SK-N-SH (cell line): ENCODE measurements around the gene ARPC3. TPM values are rescaled to one million over a fixed set of nuclear protein-coding genes. Genes with fewer than 3 reads are reported as not detected.

ENCODE experiments used
- ELF1 ChIP-seq: IDR thresholded peaks from 2 replicates; pipeline ENCODE4 v1.4.0; 2012
- EP300 ChIP-seq, 2 experiments: IDR thresholded peaks; 2 replicates each; pipeline versions ENCODE4 v1.4.0 to v1.6.1; 2012; ENCODE audit warnings: borderline replicate concordance in 1 of 2, low read depth in 1 of 2, low read length in 1 of 2
- FOXJ3 ChIP-seq: sonication (generic); formaldehyde crosslinking; IDR thresholded peaks from 2 replicates; pipeline ENCODE4 v1.5.1; 2020; ENCODE audit warnings: mild to moderate bottlenecking, missing genetic modification reagents
- GABPA ChIP-seq: IDR thresholded peaks from 2 replicates; pipeline ENCODE4 v1.4.0; 2012; ENCODE audit warnings: low read depth, mild to moderate bottlenecking
- GATA2 ChIP-seq: sonication (generic); formaldehyde crosslinking; IDR thresholded peaks from 2 replicates; pipeline ENCODE4 v1.5.0; 2020; ENCODE audit warnings: mild to moderate bottlenecking, missing genetic modification reagents
- IRF3 ChIP-seq: fragments of 150-350 bp; IDR thresholded peaks from 2 replicates; pipeline ENCODE4 v1.6.1; 2016; ENCODE audit warnings: mild to moderate bottlenecking, low read depth, low read length
- NRF1 ChIP-seq: IDR thresholded peaks from 2 replicates; pipeline ENCODE4 v1.6.1; 2012; ENCODE audit warnings: low read depth, mild to moderate bottlenecking, low read length
- PBX3 ChIP-seq: IDR thresholded peaks from 2 replicates; pipeline ENCODE4; 2012
- POLR2AphosphoS5 ChIP-seq: IDR thresholded peaks from 2 replicates; pipeline ENCODE4 v1.6.1; 2012; ENCODE audit warnings: low read depth, low read length
- RCOR1 ChIP-seq: fragments of 150-350 bp; IDR thresholded peaks from 2 replicates; pipeline ENCODE4 v1.6.1; 2017; ENCODE audit warnings: antibody characterized with exemption, low read length
- REST ChIP-seq: IDR thresholded peaks from 2 replicates; pipeline ENCODE4 v1.6.1; 2012; ENCODE audit warnings: mild to moderate bottlenecking, low read depth, low read length, moderate library complexity
- RXRA ChIP-seq: IDR thresholded peaks from 2 replicates; pipeline ENCODE4 v1.4.0; 2012; ENCODE audit warnings: low read depth, mild to moderate bottlenecking, borderline replicate concordance
- USF1 ChIP-seq: IDR thresholded peaks from 2 replicates; pipeline ENCODE4 v1.4.0; 2012; ENCODE audit warnings: low read depth, borderline replicate concordance
- USF2 ChIP-seq: fragments of 150-350 bp; IDR thresholded peaks from 2 replicates; pipeline ENCODE4 v1.6.1; 2017; ENCODE audit warnings: antibody characterized with exemption, low read length, low read depth, borderline replicate concordance
- YY1 ChIP-seq: IDR thresholded peaks from 2 replicates; pipeline ENCODE4 v1.4.0; 2012; ENCODE audit warnings: low read depth, mild to moderate bottlenecking
- ZBTB33 ChIP-seq: IDR thresholded peaks from 2 replicates; pipeline ENCODE4 v1.4.0; 2012; ENCODE audit warnings: low read depth, borderline replicate concordance
- polyA plus RNA-seq, 3 experiments: library from polyadenylated mRNA; depleted of rRNA; stranded (reverse); fragments of >200 nt; gene quantifications; 2 replicates each; pipeline ENCODE4 v1.2.3, GENCODE V29; 2012
- small RNA-seq, 7 experiments: library from RNA; depleted of rRNA; stranded (forward); fragments of <200 nt; gene quantifications; one replicate each; pipeline ENCODE3, GENCODE V24; 2012

ARPC3 gene
- polyA plus RNA-seq, 1 of the 3 experiments (the other 2 are of a cell fraction): 50.5 TPM

- TF ChIP-seq ZBTB33: no peak
- TF ChIP-seq PBX3: no peak
- TF ChIP-seq GATA2 (CRISPR knock-in tag): no peak
- TF ChIP-seq USF1: peak; percentile 32; the same call in 1 of the 2 replicates
- no peak for TF ChIP-seq RCOR1
- TF ChIP-seq IRF3: no peak
- no peak for TF ChIP-seq RXRA
- TF ChIP-seq YY1: peak; percentile 94
- 0 out of 2 replicates have a peak, but pooled peaks have one; percentile 5 for TF ChIP-seq ELF1
- TF ChIP-seq REST: peak; percentile 33; the same call in 1 of the 2 replicates
- TF ChIP-seq USF2: no peak
- no peak for TF ChIP-seq GABPA
- TF ChIP-seq EP300 (IDR thresholded peaks at IDR 0.05; ENCODE audit: borderline replicate concordance in 1 of 2, low read depth in 1 of 2, low read length in 1 of 2): no peak
- no peak for TF ChIP-seq FOXJ3 (CRISPR knock-in tag)
- TF ChIP-seq NRF1: no peak
- peak; percentile 81 for TF ChIP-seq POLR2AphosphoS5
Measured at GRCh38 chr12:110403146-110403975, 46.8 kb downstream of the ARPC3 start, which contains the start of gene ANAPC7 (continued).

Small RNAs within 50 kb of the gene (small RNA-seq; reads per million reads assigned to genes)
- 0 reads per million in 7 experiments for gene RF00278

Other genes starting within 250 kb of the ARPC3 start
- 83.9 and 120 TPM in 2 replicates for gene ATP2A2, start 169.1 kb downstream of the ARPC3 start, polyA plus RNA-seq (2012; rRNA removed)
- 58.9 and 72.0 TPM in 2 replicates for gene ANAPC7, start 46.6 kb downstream of the ARPC3 start, polyA plus RNA-seq (2012; rRNA removed)
- gene GPN3, start 17.9 kb upstream of the ARPC3 start, polyA plus RNA-seq (2012; rRNA removed): 21.6 and 22.5 TPM in 2 replicates
- gene FAM216A, start 18.5 kb upstream of the ARPC3 start, polyA plus RNA-seq (2012; rRNA removed): 29.8 and 33.1 TPM in 2 replicates
- 110 and 131 TPM in 2 replicates for gene VPS29, start 51.8 kb upstream of the ARPC3 start, polyA plus RNA-seq (2012; rRNA removed)
- gene RAD9B, start 52.0 kb upstream of the ARPC3 start, polyA plus RNA-seq (2012; rRNA removed): 0.15 and 0.20 TPM in 2 replicates
- gene PPTC7, start 133.0 kb upstream of the ARPC3 start, polyA plus RNA-seq (2012; rRNA removed): 9.6 and 14.0 TPM in 2 replicates
- 40.2 and 43.2 TPM in 2 replicates for gene TCTN1, start 163.8 kb upstream of the ARPC3 start, polyA plus RNA-seq (2012; rRNA removed)
- 0.03 TPM in 2 replicates for gene HVCN1, start 238.8 kb upstream of the ARPC3 start, polyA plus RNA-seq (2012; rRNA removed)